ENCODE measurements around the gene HIF3A.
"Not testable (repeated sequence)": the region's sequence is repeated elsewhere in the genome, so short reads cannot be mapped to it uniquely, and the experiment has no call there.

Gene HIF3A

DNA sequence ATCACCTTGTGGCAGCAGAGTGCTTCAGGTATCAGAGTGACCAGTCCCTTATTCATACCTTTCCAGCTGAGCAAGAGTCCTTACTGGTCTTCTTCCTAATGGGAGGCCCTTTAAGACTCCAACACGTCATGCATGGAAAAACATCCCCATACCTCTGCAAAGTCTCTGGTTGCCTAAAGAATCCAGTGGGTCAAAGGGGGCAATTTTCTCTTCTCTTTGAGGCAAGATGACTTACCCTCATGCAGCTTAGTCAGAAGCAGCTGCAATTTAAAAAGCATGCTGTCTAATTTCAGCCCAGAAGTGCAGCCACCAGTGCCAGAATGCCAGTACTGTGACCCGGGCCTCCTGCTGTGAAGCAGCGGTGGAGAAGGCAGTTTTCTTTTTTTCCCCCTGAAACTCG lies 68.7 kb downstream of the HIF3A start:
- no peak for DNase-seq

- no peak for DNase-seq
These were observed 69.9 kb downstream of the HIF3A start for GRCh38 chr19:46366620-46367292.

DNA sequence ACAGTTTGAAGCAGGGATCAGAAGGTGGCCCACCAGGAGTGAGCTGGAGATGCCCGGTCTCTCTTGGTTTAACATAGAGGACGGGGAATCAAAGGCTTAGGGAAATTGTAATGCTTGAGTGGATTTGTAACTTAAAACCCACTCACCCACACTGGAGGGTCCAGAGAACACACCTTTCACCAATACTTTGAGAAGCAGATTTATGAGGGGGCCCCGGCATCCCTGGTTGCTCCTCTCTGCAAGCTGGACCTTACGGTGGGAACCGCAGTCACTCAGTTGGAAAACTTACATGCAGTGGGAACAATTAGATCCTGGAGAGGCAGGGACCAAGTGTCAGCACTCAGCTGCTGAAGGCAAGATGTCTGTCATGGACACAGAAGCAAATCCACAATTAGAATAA lies 70.6 kb downstream of the HIF3A start:
- no peak for DNase-seq

DNA sequence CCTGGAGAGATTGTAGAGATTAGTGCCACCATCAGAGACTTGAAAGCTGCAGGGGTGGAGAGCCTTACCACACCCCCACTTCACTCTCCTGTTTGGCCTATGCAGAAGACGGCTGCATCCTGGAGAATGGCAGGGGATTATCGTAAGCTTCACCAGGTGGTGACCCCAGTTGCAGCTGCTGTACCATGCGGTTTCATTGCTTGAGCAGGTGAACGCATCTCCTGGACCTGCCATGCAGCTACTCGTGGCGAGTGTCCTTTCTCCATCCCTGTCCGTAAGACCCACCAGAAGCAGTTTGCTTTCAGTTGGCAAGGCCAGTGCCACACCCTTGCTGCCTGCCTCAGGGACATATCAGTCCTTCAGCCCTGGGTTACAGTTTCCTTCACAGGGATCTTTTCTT lies 71.3 kb downstream of the HIF3A start:
- DNase-seq, result no peak

GRCh38 chr19:46369817-46370216 lies 73.0 kb downstream of the HIF3A start:
- DNase-seq, result no peak

DNA sequence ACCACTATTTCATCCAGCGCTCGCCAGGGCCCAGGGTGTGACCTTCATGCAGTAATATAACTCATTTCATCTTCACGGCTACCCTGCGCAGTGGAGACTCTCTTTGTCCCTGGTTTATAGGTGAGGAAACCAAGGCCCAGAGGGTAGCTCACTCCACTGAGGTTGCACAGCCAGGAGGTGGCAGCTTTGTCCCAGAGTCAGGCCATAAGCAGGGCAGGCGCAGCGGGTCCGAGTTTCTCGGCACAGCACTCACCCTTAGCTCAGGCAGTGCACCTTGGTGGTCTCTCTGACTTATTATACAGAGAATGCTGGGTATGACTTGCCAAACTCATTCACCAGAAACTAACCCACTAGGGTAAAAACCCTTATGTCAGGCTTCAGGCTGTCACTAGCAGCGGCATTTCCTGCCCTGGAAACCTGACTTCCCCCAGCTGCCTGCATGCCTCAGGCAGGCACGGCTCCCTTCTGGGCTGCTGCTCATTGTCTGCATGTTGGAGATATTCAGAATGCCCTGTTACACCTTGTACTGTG lies 74.6 kb downstream of the HIF3A start:
- no peak for DNase-seq

- DNase-seq, result no peak
These were observed 76.2 kb downstream of the HIF3A start for GRCh38 chr19:46372901-46373490.

DNA sequence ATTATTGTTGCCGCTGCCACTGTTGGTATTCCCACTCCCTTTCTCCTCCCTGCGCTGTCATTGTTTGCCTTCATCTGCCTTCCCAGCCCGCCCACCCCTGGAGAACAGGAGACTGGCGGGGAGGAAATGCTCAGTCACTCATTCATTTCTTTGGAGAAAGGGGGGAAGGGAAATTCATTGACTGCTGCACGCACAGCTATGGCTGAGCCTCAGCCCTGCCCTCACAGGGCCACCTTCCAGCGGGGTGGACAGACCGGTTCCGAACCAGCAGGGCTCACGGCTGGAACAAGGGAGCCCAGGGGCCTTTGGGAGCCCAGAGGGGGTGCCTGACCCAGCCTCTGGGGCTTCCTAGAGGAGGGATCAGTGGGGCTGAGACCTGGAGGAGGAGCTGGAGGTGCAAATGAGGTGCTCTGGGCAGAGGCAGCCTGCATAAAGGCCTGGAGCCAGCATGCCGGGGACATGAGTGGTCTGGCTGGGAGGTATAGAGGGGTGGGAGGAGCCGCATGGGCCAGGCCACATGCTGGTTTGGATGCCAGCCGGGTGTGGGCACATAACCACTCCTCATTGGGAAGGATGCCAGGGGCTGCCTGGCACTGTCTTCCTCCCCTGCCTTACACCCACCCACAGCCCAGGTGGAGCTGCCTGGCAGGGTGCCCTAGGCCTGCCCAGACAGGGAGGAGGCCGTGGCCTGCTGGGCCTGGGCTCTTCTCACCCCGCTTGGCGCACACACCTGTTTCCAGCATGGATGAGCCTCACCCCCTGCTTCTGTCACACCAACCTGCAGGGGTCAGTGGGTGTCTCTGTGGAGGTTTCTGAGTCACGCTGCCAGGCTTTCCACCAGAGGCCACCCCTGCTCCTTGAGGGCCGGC lies 76.9 kb downstream of the HIF3A start:
- no peak for DNase-seq

DNA sequence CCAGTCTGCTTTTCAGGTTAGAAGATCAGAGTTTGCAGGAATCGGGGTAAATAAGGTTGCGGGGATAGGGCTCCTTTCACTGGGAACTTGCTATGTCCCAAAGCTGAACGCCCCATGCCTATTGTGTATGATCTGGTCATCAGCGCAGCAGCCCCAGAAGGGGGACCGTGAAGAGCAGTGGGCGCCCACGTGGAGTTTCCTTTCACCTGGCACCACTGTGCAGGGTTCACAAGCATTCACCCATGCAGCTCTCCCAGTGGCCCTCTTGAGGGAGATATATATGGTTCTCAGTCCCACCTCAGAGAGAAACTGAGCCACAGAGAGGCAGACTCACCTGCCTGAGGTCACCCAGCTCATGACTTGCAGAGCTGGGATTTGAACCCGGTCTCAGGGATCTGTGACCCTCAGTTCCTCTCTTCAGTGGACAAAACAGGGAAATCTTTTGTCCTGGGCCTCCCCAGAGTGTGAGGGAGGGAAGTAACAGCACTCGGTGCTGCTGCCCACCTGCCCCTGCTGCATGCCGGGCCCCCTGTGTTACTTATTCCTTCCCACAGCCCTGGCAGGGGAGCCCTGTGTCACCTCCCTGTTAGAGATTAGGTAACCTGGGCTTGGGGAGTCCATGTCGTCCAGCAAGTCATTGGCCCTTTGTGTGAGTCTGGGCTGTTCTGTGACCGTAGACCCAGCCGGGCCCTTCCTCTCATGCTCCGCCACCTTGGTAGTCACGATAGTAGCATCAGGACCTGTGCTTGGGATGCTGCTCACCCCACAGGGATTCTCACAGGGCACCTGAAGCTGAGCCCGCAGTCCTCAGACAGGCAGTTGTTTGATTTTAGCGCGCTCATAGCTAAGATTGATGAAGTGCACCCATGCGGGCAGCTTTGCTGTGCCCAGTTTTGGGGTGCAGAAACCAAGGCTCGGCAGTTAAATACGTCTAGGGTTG lies 78.0 kb downstream of the HIF3A start:
- no peak for DNase-seq

DNA sequence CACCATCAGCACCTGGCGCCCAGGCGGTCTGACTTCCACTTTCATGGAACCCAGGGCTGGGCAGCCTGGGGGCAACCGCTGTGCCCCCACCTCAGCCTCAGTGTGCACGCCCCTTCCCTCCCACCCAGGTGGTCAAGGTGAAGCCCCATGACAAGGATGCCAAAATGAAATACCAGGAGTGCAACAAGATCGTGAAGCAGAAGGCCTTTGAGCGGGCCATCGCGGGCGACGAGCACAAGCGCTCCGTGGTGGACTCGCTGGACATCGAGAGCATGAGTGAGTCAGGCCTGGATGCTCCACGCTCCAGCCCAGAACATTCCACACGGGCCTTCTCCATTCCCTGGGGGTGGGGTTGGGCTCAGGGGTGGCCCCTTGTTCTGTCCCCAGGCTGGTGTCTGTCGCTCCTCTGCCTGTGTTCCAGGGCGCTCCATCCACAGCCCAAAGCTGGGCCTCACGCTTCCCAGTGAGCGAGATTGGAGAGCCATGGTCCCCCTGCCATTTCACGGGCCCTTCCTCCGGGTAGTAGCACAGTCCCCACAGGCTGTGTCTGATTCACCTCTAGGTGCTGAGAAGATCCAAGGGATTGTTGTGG lies 78.7 kb downstream of the HIF3A start:
- DNase-seq, result not testable (repeated sequence)

DNA sequence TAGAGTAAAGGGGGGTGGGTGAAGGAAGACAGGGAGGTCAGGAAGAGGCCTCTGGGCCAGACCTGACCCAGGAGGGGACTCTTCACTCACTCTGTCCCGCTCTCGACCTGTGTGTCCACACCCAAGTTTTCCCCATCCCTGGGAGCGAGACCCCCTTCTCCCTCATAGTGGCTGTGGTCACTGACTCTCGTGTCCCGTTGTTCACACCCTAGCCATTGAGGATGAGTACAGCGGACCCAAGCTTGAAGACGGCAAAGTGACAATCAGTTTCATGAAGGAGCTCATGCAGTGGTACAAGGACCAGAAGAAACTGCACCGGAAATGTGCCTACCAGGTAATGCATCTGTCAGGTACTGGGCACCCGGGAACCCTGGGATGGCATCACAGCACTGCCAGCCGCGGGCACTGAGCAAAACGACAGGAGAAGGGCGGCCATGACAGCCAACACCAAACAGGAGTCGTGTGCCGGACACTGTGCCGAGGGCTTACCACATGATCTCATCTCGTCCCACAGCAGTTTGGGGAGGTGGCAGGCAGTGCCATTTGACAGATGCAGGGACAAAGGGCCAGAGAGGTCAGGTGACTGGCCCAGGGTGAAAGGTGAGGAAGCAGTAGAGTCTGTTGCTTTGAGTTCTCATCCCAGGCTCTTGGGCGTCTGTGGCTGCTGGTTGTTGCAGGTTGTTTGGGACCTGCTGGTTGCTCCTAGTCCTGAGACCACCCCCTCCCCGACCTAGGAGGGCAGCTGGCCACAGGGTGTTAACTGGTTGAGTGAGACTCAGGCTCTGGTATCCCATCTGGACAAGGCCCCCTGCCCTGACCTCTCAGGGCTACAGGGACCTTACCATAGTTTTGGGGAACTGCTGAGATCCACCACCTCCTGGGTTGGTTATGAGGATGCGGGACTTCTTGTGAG lies 79.7 kb downstream of the HIF3A start:
- DNase-seq, result no peak

DNA sequence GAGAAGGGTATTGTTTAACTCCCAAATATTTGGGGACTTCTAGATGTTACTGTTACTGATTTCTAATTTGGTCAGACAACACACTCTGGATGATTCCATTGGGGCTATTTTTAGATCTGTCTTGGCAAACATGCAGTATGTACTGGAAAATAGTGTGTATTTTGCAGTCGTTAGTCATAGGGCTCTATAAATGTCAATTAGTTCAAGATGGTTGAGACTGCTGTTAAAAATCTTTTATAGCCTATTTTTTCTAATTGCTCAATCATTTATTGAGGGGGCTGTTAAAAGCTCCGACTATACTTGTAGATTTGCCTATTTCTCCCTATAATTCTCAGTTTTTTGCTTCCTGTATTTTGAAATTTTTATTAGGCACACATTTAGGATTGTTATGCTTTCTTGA lies 81.4 kb downstream of the HIF3A start:
- DNase-seq, result no peak

DNA sequence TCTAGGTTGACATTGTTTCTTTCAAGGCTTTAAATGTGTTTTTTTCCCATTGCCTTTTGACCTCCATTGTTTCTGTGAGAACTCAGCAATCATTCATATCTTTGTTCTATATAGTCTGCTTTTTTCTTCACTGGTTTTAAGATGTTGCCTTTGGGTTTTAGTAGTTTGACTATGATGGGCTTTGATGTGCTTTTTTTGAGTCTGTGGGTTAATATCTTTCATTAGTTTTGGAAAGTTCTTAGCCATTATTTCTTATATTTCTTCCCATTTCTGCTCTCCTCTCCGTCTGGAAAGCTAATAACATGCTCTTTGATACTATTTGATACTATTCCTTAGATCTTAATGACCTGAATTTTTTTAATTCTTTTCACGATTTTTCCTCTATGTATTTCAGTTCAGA lies 83.8 kb downstream of the HIF3A start:
- DNase-seq, result no peak

- no peak for DNase-seq
These were observed 84.5 kb downstream of the HIF3A start for GRCh38 chr19:46381346-46381745.

DNA sequence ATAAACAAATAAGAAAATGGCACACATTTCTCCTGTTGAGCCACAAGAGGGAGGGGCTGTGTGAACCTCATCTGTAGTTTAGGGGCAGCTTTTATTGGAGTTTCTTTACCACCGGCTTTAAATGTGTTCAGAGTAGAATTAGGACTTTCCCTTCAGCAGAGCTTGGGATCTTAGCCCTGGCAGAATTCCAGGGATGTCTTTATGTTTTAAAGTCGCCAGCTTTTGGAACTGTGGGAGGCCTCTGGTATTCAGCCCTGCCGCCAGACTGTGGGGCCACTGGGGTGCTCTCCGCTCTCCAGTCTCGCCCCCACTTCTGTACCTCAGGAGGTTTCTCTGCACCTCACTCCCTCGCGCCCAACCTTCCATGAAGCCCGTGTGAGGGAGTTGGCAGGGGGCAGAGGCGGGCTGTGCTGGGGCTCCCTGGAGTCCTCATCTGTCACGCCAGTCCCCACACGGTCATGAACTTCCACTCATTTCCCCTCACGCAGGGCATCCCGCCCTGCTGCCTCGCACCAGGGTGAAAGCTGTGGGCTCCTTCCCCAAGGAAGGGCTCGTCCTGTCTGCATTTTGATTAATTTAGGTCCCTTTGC lies 85.0 kb downstream of the HIF3A start:
- DNase-seq, result no peak

GRCh38 chr19:46383171-46383815 lies 86.5 kb downstream of the HIF3A start:
- no peak for DNase-seq

DNA sequence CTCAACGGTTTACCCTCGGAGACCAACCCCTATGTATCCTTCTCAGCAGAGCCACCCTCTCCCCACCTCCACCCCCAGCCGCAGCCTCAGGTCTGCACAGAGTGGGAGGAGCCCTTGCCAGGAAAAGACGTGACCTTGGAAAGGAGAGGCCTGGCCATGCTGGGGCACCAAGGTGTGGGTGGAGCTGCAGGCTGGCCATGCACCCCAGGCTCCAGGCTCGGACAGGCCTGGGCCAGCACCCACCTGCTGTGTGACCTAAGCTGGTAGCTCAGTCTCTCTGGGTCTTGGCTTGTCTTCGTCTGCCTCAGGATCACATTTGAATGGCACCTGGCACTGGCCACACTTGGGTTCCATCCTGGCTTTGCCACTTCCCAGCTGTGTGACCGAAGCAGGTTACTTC lies 87.0 kb downstream of the HIF3A start:
- no peak for DNase-seq

GRCh38 chr19:46384396-46384795 lies 87.6 kb downstream of the HIF3A start:
- DNase-seq, result no peak

GRCh38 chr19:46385636-46386035 lies 88.8 kb downstream of the HIF3A start:
- DNase-seq, result no peak

- no peak for DNase-seq
These were observed 89.3 kb downstream of the HIF3A start for GRCh38 chr19:46386151-46386550.

All from activated CD4-positive, CD25-positive, alpha-beta regulatory T cell (primary cell).